ENCODE data around the gene OR8A1. TPM values are rescaled to one million over a fixed set of nuclear protein-coding genes. Genes with fewer than 3 reads are reported as not detected.

Gene OR8A1
- polyA plus RNA-seq, 4 donors: not detected

- Histone ChIP-seq H3K36me3 (ENCODE audit: control insufficient read depth in 3 of 3, insufficient read depth in 2 of 3, low read depth in 1 of 3, low read length in 3 of 3) (no peaks in the 10 kb centered on the region), H3K4me1 (ENCODE audit: control insufficient read depth in 3 of 3, insufficient read depth in 2 of 3, low read depth in 1 of 3, low read length in 2 of 3) (no peaks in the 10 kb centered on the region), H3K9me3 (ENCODE audit: control insufficient read depth in 2 of 2, insufficient read depth in 1 of 2, low read depth in 1 of 2, low read length in 1 of 2) (no peaks in the 10 kb centered on the region), H3K27ac (ENCODE audit: low read depth in 1 of 3, low read length in 2 of 3) (no peak overlapping the region), H3K27me3 (ENCODE audit: control insufficient read depth in 3 of 3, insufficient read depth in 3 of 3, low read length in 3 of 3) (peaks cover 0 to 5% (median 0%) of the 10 kb centered on the region in 3 donors), H3K4me3 (ENCODE audit: low read depth in 1 of 3, low read length in 3 of 3) (no peak overlapping the region)
- no peak for FAIRE-seq
- WGBS, 3 donors: 20 to 47% (median 43%) methylated on average over 8 of the region's 8 CpGs
- DNase-seq: peak; percentile 38 to 45
Observed at GRCh38 chr11:124583781-124584180, 14.0 kb downstream of the OR8A1 start.

DNA sequence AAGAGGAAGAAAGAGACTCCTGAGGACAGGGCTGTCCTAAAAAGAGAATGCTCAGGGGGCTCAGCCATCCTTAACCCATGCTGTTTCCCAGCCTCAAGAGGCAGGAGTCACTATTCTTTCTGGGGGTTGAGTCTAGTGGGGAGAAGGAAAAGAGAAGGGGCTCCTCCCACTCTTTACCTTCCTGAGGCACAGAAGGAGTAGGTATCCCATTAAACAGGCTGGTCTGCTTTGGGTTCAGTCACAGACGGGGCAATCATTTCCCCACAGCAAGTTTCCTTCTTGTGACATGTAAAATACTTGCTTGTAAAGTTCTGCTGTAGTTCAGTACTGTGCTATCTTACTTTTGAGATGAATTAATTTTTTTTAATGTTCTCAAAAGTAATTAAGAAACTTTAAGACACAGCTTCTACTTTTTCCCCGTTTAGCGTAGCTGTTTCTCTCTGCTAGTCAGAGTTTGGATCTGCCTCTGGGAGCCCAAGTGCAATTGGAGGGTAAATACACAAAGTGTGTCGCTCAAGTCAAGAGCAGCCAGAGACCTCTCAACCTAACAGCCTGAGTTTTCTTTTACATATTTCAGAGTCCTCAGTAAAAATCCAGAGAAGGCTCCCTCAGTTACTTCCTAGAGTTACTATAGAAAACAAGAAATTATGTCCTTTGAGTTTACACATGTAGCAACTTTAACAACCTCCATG is 15.0 kb downstream of the OR8A1 start:
- Histone ChIP-seq H3K36me3 (ENCODE audit: control insufficient read depth in 3 of 3, insufficient read depth in 2 of 3, low read depth in 1 of 3, low read length in 3 of 3) (no peaks in the 10 kb centered on the region), H3K9me3 (ENCODE audit: control insufficient read depth in 2 of 2, insufficient read depth in 1 of 2, low read depth in 1 of 2, low read length in 1 of 2) (no peaks in the 10 kb centered on the region), H3K27me3 (ENCODE audit: control insufficient read depth in 3 of 3, insufficient read depth in 3 of 3, low read length in 3 of 3) (peaks cover 0 to 5% (median 0%) of the 10 kb centered on the region in 3 donors), H3K27ac (ENCODE audit: low read depth in 1 of 3, low read length in 2 of 3) (no peak overlapping the region), H3K4me1 (ENCODE audit: control insufficient read depth in 3 of 3, insufficient read depth in 2 of 3, low read depth in 1 of 3, low read length in 2 of 3) (no peaks in the 10 kb centered on the region), H3K4me3 (ENCODE audit: low read depth in 1 of 3, low read length in 3 of 3) (no peak overlapping the region)
- FAIRE-seq: no peak
- no peak for DNase-seq
- WGBS, 3 donors: 61 to 63% (median 63%) methylated on average over 4 of the region's 4 CpGs

DNA sequence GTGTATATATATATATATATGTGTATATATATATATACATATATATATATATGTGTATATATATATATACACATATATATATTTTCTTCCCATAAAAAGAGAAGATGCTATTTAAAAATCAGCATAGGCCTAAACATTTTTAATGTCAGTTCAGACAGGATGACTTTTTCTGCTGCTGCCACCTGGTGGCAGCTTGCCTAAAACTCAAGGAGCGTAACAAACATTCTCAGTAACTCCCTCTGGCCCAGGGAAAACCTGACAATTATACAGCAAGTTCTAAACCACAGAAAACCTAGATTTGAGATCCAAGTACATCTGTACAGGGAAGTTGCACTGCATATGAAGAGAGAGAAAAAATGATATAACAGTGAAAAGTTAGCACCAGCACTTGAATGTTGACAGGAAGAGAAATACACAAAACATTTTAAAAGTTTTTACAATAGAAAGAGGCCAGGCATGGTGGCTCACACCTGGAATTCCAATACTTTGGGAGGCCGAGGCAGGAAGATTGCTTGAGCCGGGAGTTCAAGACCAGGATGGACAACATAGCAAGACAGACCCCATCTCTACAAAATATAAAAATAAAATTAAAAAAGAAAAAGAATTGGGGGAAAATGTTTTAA is 16.6 kb downstream of the OR8A1 start:
- Histone ChIP-seq H3K27ac (ENCODE audit: low read depth in 1 of 3, low read length in 2 of 3) (no peak overlapping the region), H3K9me3 (ENCODE audit: control insufficient read depth in 2 of 2, insufficient read depth in 1 of 2, low read depth in 1 of 2, low read length in 1 of 2) (no peaks in the 10 kb centered on the region), H3K36me3 (ENCODE audit: control insufficient read depth in 3 of 3, insufficient read depth in 2 of 3, low read depth in 1 of 3, low read length in 3 of 3) (no peaks in the 10 kb centered on the region), H3K27me3 (ENCODE audit: control insufficient read depth in 3 of 3, insufficient read depth in 3 of 3, low read length in 3 of 3) (peaks cover 0 to 5% (median 0%) of the 10 kb centered on the region in 3 donors), H3K4me3 (ENCODE audit: low read depth in 1 of 3, low read length in 3 of 3) (no peak overlapping the region), H3K4me1 (ENCODE audit: control insufficient read depth in 3 of 3, insufficient read depth in 2 of 3, low read depth in 1 of 3, low read length in 2 of 3) (no peaks in the 10 kb centered on the region)
- DNase-seq (peak; percentile 64 to 69), FAIRE-seq (no peak)
- WGBS, 3 donors: 37 to 46% (median 41%) methylated on average over 3 of the region's 3 CpGs

DNA sequence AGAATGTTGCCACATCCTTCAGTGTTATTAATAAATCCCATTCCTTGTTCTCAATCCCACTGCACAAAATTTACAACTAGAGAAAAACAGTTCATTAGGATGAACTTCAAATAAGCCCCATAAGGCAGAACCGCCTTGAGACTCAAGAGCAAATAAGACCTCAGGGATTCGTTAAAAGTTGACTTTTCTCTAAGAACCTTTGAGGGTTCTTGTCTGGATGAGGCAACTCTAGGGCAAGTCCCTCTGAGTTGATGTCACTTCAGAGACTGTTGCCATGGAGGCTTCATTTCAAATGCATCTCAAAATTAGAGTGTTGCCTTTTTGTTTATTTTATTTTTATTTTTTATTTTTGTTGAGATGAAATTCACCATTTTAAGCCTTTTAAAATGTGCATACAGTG is 21.6 kb downstream of the OR8A1 start:
- H3K9me3 ChIP-seq (ENCODE audit: control insufficient read depth in 2 of 2, insufficient read depth in 1 of 2, low read depth in 1 of 2, low read length in 1 of 2): no peaks in the 10 kb centered on the region
- FAIRE-seq (no peak), DNase-seq (no peak)
- no peaks in the 10 kb centered on the region for H3K4me1 ChIP-seq (ENCODE audit: control insufficient read depth in 3 of 3, insufficient read depth in 2 of 3, low read depth in 1 of 3, low read length in 2 of 3)
- H3K36me3 ChIP-seq (ENCODE audit: control insufficient read depth in 3 of 3, insufficient read depth in 2 of 3, low read depth in 1 of 3, low read length in 3 of 3): no peaks in the 10 kb centered on the region
- no peak overlapping the region for H3K4me3 ChIP-seq (ENCODE audit: low read depth in 1 of 3, low read length in 3 of 3)
- no peaks in the 10 kb centered on the region for H3K27me3 ChIP-seq (ENCODE audit: control insufficient read depth in 3 of 3, insufficient read depth in 3 of 3, low read length in 3 of 3)
- 77 to 83% (median 79%) methylated on average over 2 of the region's 2 CpGs for WGBS, 3 donors
- H3K27ac ChIP-seq (ENCODE audit: low read depth in 1 of 3, low read length in 2 of 3): no peak overlapping the region

DNA sequence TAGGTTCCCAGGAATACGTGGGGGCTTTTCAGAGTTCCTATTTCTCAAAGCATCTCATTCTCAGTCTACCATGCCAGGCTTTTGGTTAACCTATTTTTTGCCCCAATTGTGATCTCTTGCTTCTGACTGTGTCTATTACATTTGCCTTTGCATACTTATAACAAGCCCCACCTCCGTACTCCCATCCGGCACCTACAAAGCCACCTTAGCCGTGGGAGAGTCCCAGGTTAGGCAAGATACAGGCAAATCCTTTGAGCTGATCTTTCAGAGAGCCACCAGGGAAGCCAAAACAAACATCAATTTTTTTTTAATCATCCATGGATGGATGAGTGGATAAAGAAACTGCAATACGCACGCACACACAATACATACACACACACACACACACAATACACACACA is 22.8 kb downstream of the OR8A1 start:
- no peak overlapping the region for H3K27ac ChIP-seq (ENCODE audit: low read depth in 1 of 3, low read length in 2 of 3)
- WGBS, 3 donors: 75 to 88% (median 75%) methylated on average over 6 of the region's 6 CpGs
- H3K27me3 ChIP-seq (ENCODE audit: control insufficient read depth in 3 of 3, insufficient read depth in 3 of 3, low read length in 3 of 3): no peaks in the 10 kb centered on the region
- no peak for FAIRE-seq
- H3K4me3 ChIP-seq (ENCODE audit: low read depth in 1 of 3, low read length in 3 of 3): no peak overlapping the region
- DNase-seq: no peak
- no peaks in the 10 kb centered on the region for H3K36me3 ChIP-seq (ENCODE audit: control insufficient read depth in 3 of 3, insufficient read depth in 2 of 3, low read depth in 1 of 3, low read length in 3 of 3)
- H3K9me3 ChIP-seq (ENCODE audit: control insufficient read depth in 2 of 2, insufficient read depth in 1 of 2, low read depth in 1 of 2, low read length in 1 of 2): no peaks in the 10 kb centered on the region
- H3K4me1 ChIP-seq (ENCODE audit: control insufficient read depth in 3 of 3, insufficient read depth in 2 of 3, low read depth in 1 of 3, low read length in 2 of 3): no peaks in the 10 kb centered on the region

DNA sequence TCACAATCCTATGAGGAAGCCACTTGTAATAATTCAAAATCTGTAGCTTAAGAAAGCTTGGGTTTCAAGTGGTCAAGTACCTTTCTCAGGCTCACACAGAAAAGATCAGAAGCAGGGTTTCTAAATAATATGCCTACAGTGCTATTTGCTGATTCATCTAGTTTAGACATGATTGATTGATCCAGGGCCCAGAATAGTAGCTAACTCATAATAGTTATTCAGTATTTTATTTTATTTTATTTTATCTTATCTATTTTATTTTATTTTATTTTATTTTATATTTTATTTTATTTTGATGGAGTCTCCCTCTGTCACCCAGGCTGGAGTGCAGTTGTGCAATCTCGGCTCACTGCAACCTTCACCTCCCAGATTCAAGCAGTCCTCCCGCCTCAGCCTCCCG is 25.5 kb downstream of the OR8A1 start:
- Histone ChIP-seq H3K27ac (ENCODE audit: low read depth in 1 of 3, low read length in 2 of 3) (no peak overlapping the region), H3K36me3 (ENCODE audit: control insufficient read depth in 3 of 3, insufficient read depth in 2 of 3, low read depth in 1 of 3, low read length in 3 of 3) (no peaks in the 10 kb centered on the region), H3K9me3 (ENCODE audit: control insufficient read depth in 2 of 2, insufficient read depth in 1 of 2, low read depth in 1 of 2, low read length in 1 of 2) (no peaks in the 10 kb centered on the region), H3K4me1 (ENCODE audit: control insufficient read depth in 3 of 3, insufficient read depth in 2 of 3, low read depth in 1 of 3, low read length in 2 of 3) (no peaks in the 10 kb centered on the region), H3K27me3 (ENCODE audit: control insufficient read depth in 3 of 3, insufficient read depth in 3 of 3, low read length in 3 of 3) (no peaks in the 10 kb centered on the region), H3K4me3 (ENCODE audit: low read depth in 1 of 3, low read length in 3 of 3) (no peak overlapping the region)
- no peak for DNase-seq
- no peak for FAIRE-seq
- WGBS, 3 donors: 79 to 93% (median 86%) methylated on average over 3 of the region's 3 CpGs

GRCh38 chr11:124597626-124598025 is 27.8 kb downstream of the OR8A1 start:
- FAIRE-seq (no peak), DNase-seq (no peak)
- Histone ChIP-seq H3K4me1 (ENCODE audit: control insufficient read depth in 3 of 3, insufficient read depth in 2 of 3, low read depth in 1 of 3, low read length in 2 of 3) (no peaks in the 10 kb centered on the region), H3K9me3 (ENCODE audit: control insufficient read depth in 2 of 2, insufficient read depth in 1 of 2, low read depth in 1 of 2, low read length in 1 of 2) (no peaks in the 10 kb centered on the region), H3K27ac (ENCODE audit: low read depth in 1 of 3, low read length in 2 of 3) (no peak overlapping the region), H3K36me3 (ENCODE audit: control insufficient read depth in 3 of 3, insufficient read depth in 2 of 3, low read depth in 1 of 3, low read length in 3 of 3) (no peaks in the 10 kb centered on the region), H3K4me3 (ENCODE audit: low read depth in 1 of 3, low read length in 3 of 3) (no peak overlapping the region), H3K27me3 (ENCODE audit: control insufficient read depth in 3 of 3, insufficient read depth in 3 of 3, low read length in 3 of 3) (no peaks in the 10 kb centered on the region)

- H3K36me3 ChIP-seq (ENCODE audit: control insufficient read depth in 3 of 3, insufficient read depth in 2 of 3, low read depth in 1 of 3, low read length in 3 of 3): no peaks in the 10 kb centered on the region
- no peaks in the 10 kb centered on the region for H3K27me3 ChIP-seq (ENCODE audit: control insufficient read depth in 3 of 3, insufficient read depth in 3 of 3, low read length in 3 of 3)
- no peak overlapping the region for H3K4me3 ChIP-seq (ENCODE audit: low read depth in 1 of 3, low read length in 3 of 3)
- H3K4me1 ChIP-seq (ENCODE audit: control insufficient read depth in 3 of 3, insufficient read depth in 2 of 3, low read depth in 1 of 3, low read length in 2 of 3): no peaks in the 10 kb centered on the region
- DNase-seq (no peak), FAIRE-seq (no peak)
- H3K9me3 ChIP-seq (ENCODE audit: control insufficient read depth in 2 of 2, insufficient read depth in 1 of 2, low read depth in 1 of 2, low read length in 1 of 2): no peaks in the 10 kb centered on the region
- H3K27ac ChIP-seq (ENCODE audit: low read depth in 1 of 3, low read length in 2 of 3): no peak overlapping the region
- WGBS, 3 donors: 54 to 69% (median 58%) methylated on average over 5 of the region's 5 CpGs
Observed at GRCh38 chr11:124600621-124601320, 31.0 kb downstream of the OR8A1 start.
